22Rv1 (cell line): Measurements from ENCODE around the gene PANX2.

Source experiments
- ZFX ChIP-seq: fragments of 450-650 bp; IDR thresholded peaks from 2 replicates; pipeline ENCODE4 v1.6.1; 2017; ENCODE audit warnings: antibody characterized with exemption, borderline replicate concordance
- TF ChIP-seq, protein P1 (sequence below): fragments of 450-650 bp; IDR thresholded peaks from 2 replicates; pipeline ENCODE4 v1.5.1; 2017; ENCODE audit warnings: mild to moderate bottlenecking

DNA sequence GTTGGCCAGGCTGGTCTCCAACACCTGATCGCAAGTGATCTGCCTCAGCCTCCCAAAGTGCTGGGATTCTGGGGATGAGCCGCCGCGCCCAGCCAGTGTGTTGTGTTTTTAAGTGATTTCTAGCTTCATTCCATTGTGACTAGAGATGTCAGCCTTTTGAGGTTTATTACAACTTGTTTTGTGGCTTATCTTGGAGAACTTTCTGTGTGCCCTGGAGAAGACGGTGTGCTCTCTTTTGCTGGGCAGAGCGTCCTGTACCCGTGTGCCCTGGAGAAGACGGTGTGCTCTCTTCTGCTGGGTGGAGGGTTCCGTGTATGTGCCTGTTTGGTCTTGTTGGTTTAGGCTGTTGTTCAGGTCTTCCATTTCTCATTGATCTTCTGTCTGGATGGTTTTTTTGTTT, 42.7 kb downstream of the PANX2 start:
- TF ChIP-seq, protein P1, sequence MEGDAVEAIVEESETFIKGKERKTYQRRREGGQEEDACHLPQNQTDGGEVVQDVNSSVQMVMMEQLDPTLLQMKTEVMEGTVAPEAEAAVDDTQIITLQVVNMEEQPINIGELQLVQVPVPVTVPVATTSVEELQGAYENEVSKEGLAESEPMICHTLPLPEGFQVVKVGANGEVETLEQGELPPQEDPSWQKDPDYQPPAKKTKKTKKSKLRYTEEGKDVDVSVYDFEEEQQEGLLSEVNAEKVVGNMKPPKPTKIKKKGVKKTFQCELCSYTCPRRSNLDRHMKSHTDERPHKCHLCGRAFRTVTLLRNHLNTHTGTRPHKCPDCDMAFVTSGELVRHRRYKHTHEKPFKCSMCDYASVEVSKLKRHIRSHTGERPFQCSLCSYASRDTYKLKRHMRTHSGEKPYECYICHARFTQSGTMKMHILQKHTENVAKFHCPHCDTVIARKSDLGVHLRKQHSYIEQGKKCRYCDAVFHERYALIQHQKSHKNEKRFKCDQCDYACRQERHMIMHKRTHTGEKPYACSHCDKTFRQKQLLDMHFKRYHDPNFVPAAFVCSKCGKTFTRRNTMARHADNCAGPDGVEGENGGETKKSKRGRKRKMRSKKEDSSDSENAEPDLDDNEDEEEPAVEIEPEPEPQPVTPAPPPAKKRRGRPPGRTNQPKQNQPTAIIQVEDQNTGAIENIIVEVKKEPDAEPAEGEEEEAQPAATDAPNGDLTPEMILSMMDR, result no peak
- no peak for TF ChIP-seq ZFX
